IMR-90 (cell line): ENCODE results near the gene AHCYL1. TPM values are rescaled to one million over a fixed set of nuclear protein-coding genes. Genes with fewer than 3 reads are reported as not detected.

Experiments used
- ATAC-seq: fragments of 200-7000 bp; cut with Tn5 transposase; 2 replicates; pipeline ENCODE4 v1.9.1; 2020; ENCODE audit warnings: low read depth, mild to moderate bottlenecking, moderate library complexity
- BruUV-seq: library from RNA; stranded (reverse); fragments of 400-500 nt; replicated peaks from 2 replicates; lab custom pipeline; 2021; lab: Mats Ljungman, UMichigan
- CTCF ChIA-PET: fragments of 300-600 bp; formaldehyde crosslinking; extraction: SDS; loops from one replicate; lab custom pipeline; 2021; ENCODE audit warnings: antibody characterized with exemption; lab: Yijun Ruan, JAX
- POLR2A ChIA-PET: fragments of 300-600 bp; sonication (Branson Sonifier 250); formaldehyde crosslinking; loops from one replicate; lab custom pipeline; 2022; ENCODE audit warnings: antibody characterized with exemption; ENCODE audit not compliant: unreplicated experiment; lab: Charles Lee
- DNase-seq: peaks from one replicate; pipeline ENCODE4 v3.0.0; 2013
- H2AFZ ChIP-seq: replicated peaks from 2 replicates; pipeline ENCODE3; 2013; ENCODE audit warnings: low read length, mild to moderate bottlenecking; ENCODE audit not compliant: poor library complexity
- H2AK5ac ChIP-seq: 2 replicates; pipeline ENCODE4 v1.6.1; 2013; ENCODE audit warnings: low read depth, low read length, inconsistent platforms
- H2AK9ac ChIP-seq: replicated peaks from 2 replicates; pipeline ENCODE3; 2013; ENCODE audit warnings: mild to moderate bottlenecking, low read depth, low read length, moderate library complexity; ENCODE audit not compliant: poor library complexity
- H2BK120ac ChIP-seq: 2 replicates; pipeline ENCODE4 v1.6.1; 2013; ENCODE audit warnings: low read depth, low read length, inconsistent platforms
- H2BK15ac ChIP-seq: 3 replicates; pipeline ENCODE4 v1.6.1; 2013; ENCODE audit warnings: low read depth, low read length, inconsistent platforms
- H2BK20ac ChIP-seq: 2 replicates; pipeline ENCODE4 v1.6.1; 2013; ENCODE audit warnings: low read depth, mild to moderate bottlenecking, inconsistent platforms, low read length, moderate library complexity
- H2BK5ac ChIP-seq: 2 replicates; pipeline ENCODE4 v1.6.1; 2013; ENCODE audit warnings: mild to moderate bottlenecking, low read depth, low read length, inconsistent platforms; ENCODE audit not compliant: poor library complexity, severe bottlenecking
- H3K14ac ChIP-seq: replicated peaks from 2 replicates; pipeline ENCODE4 v1.6.1; 2013; ENCODE audit warnings: low read depth, low read length, inconsistent platforms
- H3K18ac ChIP-seq: 2 replicates; pipeline ENCODE4 v1.6.1; 2013; ENCODE audit warnings: low read depth, low read length, control low read depth
- H3K23ac ChIP-seq: 2 replicates; pipeline ENCODE4 v1.6.1; 2013; ENCODE audit warnings: low read depth, low read length, inconsistent platforms
- H3K27ac ChIP-seq: 2 replicates; pipeline ENCODE4 v1.5.1; 2013; ENCODE audit warnings: mild to moderate bottlenecking, control low read depth, low read length; ENCODE audit not compliant: insufficient read depth
- H3K27me3 ChIP-seq: 2 replicates; pipeline ENCODE4 v1.6.1; 2013; ENCODE audit warnings: low read length; ENCODE audit not compliant: control insufficient read depth, insufficient read depth
- H3K36me3 ChIP-seq: 2 replicates; pipeline ENCODE4 v1.6.1; 2013; ENCODE audit warnings: low read length, mixed read lengths; ENCODE audit not compliant: control insufficient read depth, insufficient read depth
- H3K4ac ChIP-seq: 2 replicates; pipeline ENCODE4 v1.6.1; 2013; ENCODE audit warnings: low read depth, low read length, inconsistent platforms
- H3K4me1 ChIP-seq: 2 replicates; pipeline ENCODE4 v1.6.1; 2013; ENCODE audit warnings: low read length, mixed read lengths; ENCODE audit not compliant: control insufficient read depth, insufficient read depth
- H3K4me2 ChIP-seq: 2 replicates; pipeline ENCODE4 v1.6.1; 2013; ENCODE audit warnings: low read depth, mild to moderate bottlenecking, control low read depth, low read length, moderate library complexity
- H3K4me3 ChIP-seq: 2 replicates; pipeline ENCODE4 v1.5.1; 2013; ENCODE audit warnings: low read depth, mild to moderate bottlenecking, control low read depth, low read length, moderate library complexity; ENCODE audit not compliant: insufficient read depth
- H3K56ac ChIP-seq: 2 replicates; pipeline ENCODE4 v1.6.1; 2013; ENCODE audit warnings: low read length, inconsistent platforms; ENCODE audit not compliant: insufficient read depth; ENCODE audit errors: extremely low read depth
- H3K79me1 ChIP-seq, 2 experiments: 2 replicates each; pipeline ENCODE4 v1.6.1; 2013; ENCODE audit warnings: low read length in 2 of 2, inconsistent platforms in 1 of 2, low read depth in 1 of 2
- H3K9ac ChIP-seq: 2 replicates; pipeline ENCODE4 v1.6.1; 2013; ENCODE audit warnings: low read depth, low read length, control low read depth
- H3K9me1 ChIP-seq: 2 replicates; pipeline ENCODE4 v1.6.1; 2013; ENCODE audit warnings: low read length, inconsistent platforms; ENCODE audit not compliant: insufficient read depth
- H3K9me3 ChIP-seq: 2 replicates; pipeline ENCODE4 v1.6.1; 2013; ENCODE audit warnings: low read length; ENCODE audit not compliant: control insufficient read depth, insufficient read depth
- H4K20me1 ChIP-seq: 2 replicates; pipeline ENCODE4 v1.6.1; 2013; ENCODE audit warnings: low read length, inconsistent platforms; ENCODE audit not compliant: insufficient read depth
- H4K5ac ChIP-seq: 2 replicates; pipeline ENCODE4 v1.6.1; 2013; ENCODE audit warnings: mild to moderate bottlenecking, low read depth, low read length, control low read depth
- H4K8ac ChIP-seq, 2 experiments: 2 replicates each; pipeline ENCODE4 v1.6.1; 2013; ENCODE audit warnings: low read depth in 2 of 2, low read length in 2 of 2, control low read depth in 1 of 2, inconsistent platforms in 1 of 2
- H4K91ac ChIP-seq: 2 replicates; pipeline ENCODE4 v1.6.1; 2013; ENCODE audit warnings: low read depth, low read length, inconsistent platforms; ENCODE audit not compliant: insufficient read depth
- BHLHE40 ChIP-seq: fragments of 150-350 bp; IDR thresholded peaks from 2 replicates; pipeline ENCODE4 v1.6.1; 2016; ENCODE audit warnings: mild to moderate bottlenecking, low read depth, low read length
- CEBPB ChIP-seq: IDR thresholded peaks from 2 replicates; pipeline ENCODE4 v1.6.1; 2012; ENCODE audit warnings: low read depth, low read length, improper control_type of control experiment
- MAFK ChIP-seq: IDR thresholded peaks from 2 replicates; pipeline ENCODE4 v1.6.1; 2012; ENCODE audit warnings: low read depth, low read length, improper control_type of control experiment
- MAZ ChIP-seq: IDR thresholded peaks from 2 replicates; pipeline ENCODE4 v1.6.1; 2012; ENCODE audit warnings: low read depth, mild to moderate bottlenecking, low read length, improper control_type of control experiment, moderate library complexity, borderline replicate concordance
- MXI1 ChIP-seq: IDR thresholded peaks from 2 replicates; pipeline ENCODE4 v1.6.1; 2012; ENCODE audit warnings: low read depth, mild to moderate bottlenecking, low read length, moderate library complexity, borderline replicate concordance
- NFE2L2 ChIP-seq: fragments of 150-350 bp; IDR thresholded peaks from 2 replicates; pipeline ENCODE4 v1.6.1; 2016; ENCODE audit warnings: low read depth, mild to moderate bottlenecking, low read length
- POLR2A ChIP-seq: IDR thresholded peaks from 2 replicates; pipeline ENCODE4 v1.6.1; 2012; ENCODE audit warnings: mild to moderate bottlenecking, low read depth, low read length
- RAD21 ChIP-seq: IDR thresholded peaks from 2 replicates; pipeline ENCODE4 v1.6.1; 2012; ENCODE audit warnings: low read length, improper control_type of control experiment
- RCOR1 ChIP-seq: IDR thresholded peaks from 2 replicates; pipeline ENCODE4 v1.6.1; 2012; ENCODE audit warnings: mild to moderate bottlenecking, low read length, improper control_type of control experiment; ENCODE audit not compliant: insufficient replicate concordance
- SMC3 ChIP-seq: fragments of 150-350 bp; IDR thresholded peaks from 2 replicates; pipeline ENCODE4 v1.6.1; 2016; ENCODE audit warnings: low read depth, mild to moderate bottlenecking, antibody characterized with exemption, low read length, moderate library complexity
- WGBS, 2 experiments: methylation state at CpG; one replicate each; pipeline versions ENCODE4 v1.1.5 to v1.1.7; 2013; ENCODE audit warnings: missing lambda C conversion rate in 2 of 2; ENCODE audit not compliant: insufficient read length in 1 of 2; ENCODE audit errors: extremely low coverage in 2 of 2; 5-methylcytosine and 5-hydroxymethylcytosine counted together
- dilution Hi-C: fragments of 300-500 bp; cut with HindIII; formaldehyde crosslinking; loops from one replicate; pipeline ENCODE4 v1.14.3; 2018; ENCODE audit warnings: low sequenced_read_pairs; ENCODE audit not compliant: unreplicated experiment
- in situ Hi-C: fragments of 300-500 bp; cut with MboI; formaldehyde crosslinking; loops from 3 replicates; pipeline ENCODE4 v1.14.3; 2019; ENCODE audit warnings: low sequenced_read_pairs, inconsistent platforms, mixed read lengths
- intact Hi-C: fragments of 100-400 bp; cut with micrococcal nuclease; formaldehyde crosslinking; loops from 2 replicates; pipeline ENCODE4 v1.10.0; 2022
- polyA plus RNA-seq, 3 experiments: library from polyadenylated mRNA; depleted of rRNA; stranded (reverse); fragments of >200 nt; gene quantifications; 2 replicates each; pipeline ENCODE4 v1.2.3, GENCODE V29; 2012; ENCODE audit warnings: low replicate concordance in 1 of 3
- total RNA-seq: library from RNA; depleted of rRNA; stranded (reverse); fragments of >200 nt; gene quantifications from 2 replicates; pipeline ENCODE4 v1.2.3, GENCODE V29; 2012
- TF ChIP-seq, protein P1 (sequence below): fragments of 150-350 bp; IDR thresholded peaks from 2 replicates; pipeline ENCODE4 v1.6.1; 2016; ENCODE audit warnings: low read depth, mild to moderate bottlenecking, low read length, moderate library complexity, borderline replicate concordance

The AHCYL1 gene
- total and polyA plus RNA-seq, 2 of the 4 experiments (the other 2 are of a cell fraction): 75.1 to 76.0 TPM

DNA sequence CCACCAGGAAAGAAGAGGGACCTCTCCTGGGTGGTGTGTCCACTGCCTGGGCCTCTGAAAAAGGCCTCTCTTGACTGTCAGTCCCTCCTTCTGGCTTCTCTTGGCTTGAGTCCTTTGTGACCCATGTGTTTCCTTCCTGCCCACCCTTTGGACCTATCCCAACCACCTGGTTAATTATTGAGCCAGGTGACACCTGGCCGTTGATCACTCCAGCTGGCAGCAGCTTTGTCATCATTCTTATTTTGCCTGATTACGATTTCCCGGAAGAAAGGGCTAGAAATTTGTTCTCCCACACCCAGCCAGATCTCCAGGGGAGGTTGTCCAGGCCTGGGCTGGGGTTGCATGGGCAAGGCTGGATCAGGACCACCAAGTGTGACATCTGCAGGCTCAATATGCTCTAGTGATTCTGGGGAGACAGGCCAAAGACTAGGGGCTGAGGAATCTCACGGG is 49.1 kb upstream of the AHCYL1 start (continued):
- TF ChIP-seq BHLHE40 (no peak), MXI1 (no peak), MAFK (no peak), RAD21 (no peak)

DNA sequence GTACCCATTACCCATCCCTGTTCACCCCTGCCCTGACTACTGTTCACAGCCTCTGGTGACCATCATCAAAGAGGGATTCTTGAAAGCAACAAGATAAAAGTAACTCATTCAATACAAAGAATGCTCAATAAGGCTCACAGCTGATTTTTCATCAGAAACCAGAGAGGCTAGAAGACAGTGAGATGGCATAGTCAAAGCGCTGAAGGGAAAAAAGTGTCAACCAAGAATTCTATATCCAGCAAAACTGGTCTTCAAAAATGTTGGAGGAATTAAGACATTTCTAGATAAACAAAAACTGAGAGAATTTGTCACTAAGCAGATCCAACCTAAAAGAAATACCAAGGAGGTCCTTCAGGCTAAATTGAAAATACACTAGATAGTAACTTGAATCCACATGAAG is 46.8 kb upstream of the AHCYL1 start:
- no peak overlapping the region for H4K8ac ChIP-seq
- ChIA-PET CTCF (no interaction called here), POLR2A (no interaction called here)
- no peak overlapping the region for H4K5ac ChIP-seq
- no peak overlapping the region for H3K9ac ChIP-seq
- no peak overlapping the region for H3K23ac ChIP-seq
- dilution Hi-C loops: no loop called here
- peaks cover 7% of the 10 kb centered on the region for H3K4me1 ChIP-seq
- no peak overlapping the region for H3K4ac ChIP-seq
- H3K14ac ChIP-seq: no peak overlapping the region
- no peak for ATAC-seq
- H2AK9ac ChIP-seq: no peak overlapping the region
- no peaks in the 10 kb centered on the region for H3K27me3 ChIP-seq
- no peak overlapping the region for H3K4me2 ChIP-seq
- H4K20me1 ChIP-seq: no peaks in the 10 kb centered on the region
- H3K9me3 ChIP-seq: peaks cover 6% of the 10 kb centered on the region; the same call in 1 of the 2 replicates
- no peak overlapping the region for H2BK5ac ChIP-seq
- H4K91ac ChIP-seq: no peak overlapping the region
- no peak overlapping the region for H3K18ac ChIP-seq
- H3K9me1 ChIP-seq: peaks cover 11% of the 10 kb centered on the region; the same call in 1 of the 2 replicates
- BruUV-seq: no TSS peak
- no peak overlapping the region for H2BK20ac ChIP-seq
- no peak for TF ChIP-seq MAFK
- TF ChIP-seq RCOR1: no peak
- TF ChIP-seq NFE2L2: no peak
- no peak for TF ChIP-seq MAZ
- no peak for TF ChIP-seq SMC3
- TF ChIP-seq CEBPB: no peak
- TF ChIP-seq BHLHE40: no peak
- TF ChIP-seq, protein P1, sequence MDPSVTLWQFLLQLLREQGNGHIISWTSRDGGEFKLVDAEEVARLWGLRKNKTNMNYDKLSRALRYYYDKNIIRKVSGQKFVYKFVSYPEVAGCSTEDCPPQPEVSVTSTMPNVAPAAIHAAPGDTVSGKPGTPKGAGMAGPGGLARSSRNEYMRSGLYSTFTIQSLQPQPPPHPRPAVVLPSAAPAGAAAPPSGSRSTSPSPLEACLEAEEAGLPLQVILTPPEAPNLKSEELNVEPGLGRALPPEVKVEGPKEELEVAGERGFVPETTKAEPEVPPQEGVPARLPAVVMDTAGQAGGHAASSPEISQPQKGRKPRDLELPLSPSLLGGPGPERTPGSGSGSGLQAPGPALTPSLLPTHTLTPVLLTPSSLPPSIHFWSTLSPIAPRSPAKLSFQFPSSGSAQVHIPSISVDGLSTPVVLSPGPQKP: no peak
- no peak for TF ChIP-seq RAD21
- TF ChIP-seq POLR2A: no peak
- no peak overlapping the region for H3K4me3 ChIP-seq
- no peak overlapping the region for H2BK120ac ChIP-seq
- no peaks in the 10 kb centered on the region for H3K79me1 ChIP-seq
- H2AK5ac ChIP-seq: no peak overlapping the region
- H3K36me3 ChIP-seq: no peaks in the 10 kb centered on the region
- DNase-seq: no peak
- intact Hi-C loops: no loop called here
- H2BK15ac ChIP-seq: no peak overlapping the region
- H3K56ac ChIP-seq: no peak overlapping the region
- WGBS, 2 experiments: no CpG with 5 or more reads among the region's 1 CpG
- no peak overlapping the region for H2AFZ ChIP-seq
- H3K27ac ChIP-seq: no peak overlapping the region
- in situ Hi-C loops: no loop called here
